Stimulated activated CD8-positive, alpha-beta memory T cell treated with anti-CD3 and anti-CD28 coated beads, Interleukin-15, amount 100 ng/mL, for 48 hours (primary cell): Measurements from ENCODE around the gene SFMBT1.
A peak's percentile ranks its signal among the peaks of the same experiment; 100 is the strongest.

Experiments
- DNase-seq, 2 donors: peaks; one replicate each; pipeline ENCODE4 v3.0.0-alpha.2; 2020; ENCODE audit warnings: low read depth in 2 of 2

SFMBT1 gene

DNA sequence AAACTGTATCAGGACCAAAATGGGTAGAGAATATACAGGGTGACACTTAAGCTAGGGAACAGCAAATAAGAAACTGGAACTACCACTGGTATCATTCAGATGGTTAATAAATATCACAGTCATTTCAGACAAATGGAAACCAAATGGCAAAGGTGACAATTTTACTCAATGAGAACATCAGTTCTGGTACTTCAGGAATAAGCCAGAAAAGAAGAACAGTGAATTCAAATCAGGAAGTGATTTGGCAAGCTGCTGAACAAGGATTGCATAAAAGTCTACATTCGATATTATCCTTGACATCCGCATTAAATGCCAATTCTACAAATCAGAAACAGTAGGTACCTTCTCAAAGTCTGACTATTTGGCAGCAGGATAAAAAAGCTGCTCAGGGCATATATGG, 125.0 kb downstream of the SFMBT1 start:
- DNase-seq = no peak

DNA sequence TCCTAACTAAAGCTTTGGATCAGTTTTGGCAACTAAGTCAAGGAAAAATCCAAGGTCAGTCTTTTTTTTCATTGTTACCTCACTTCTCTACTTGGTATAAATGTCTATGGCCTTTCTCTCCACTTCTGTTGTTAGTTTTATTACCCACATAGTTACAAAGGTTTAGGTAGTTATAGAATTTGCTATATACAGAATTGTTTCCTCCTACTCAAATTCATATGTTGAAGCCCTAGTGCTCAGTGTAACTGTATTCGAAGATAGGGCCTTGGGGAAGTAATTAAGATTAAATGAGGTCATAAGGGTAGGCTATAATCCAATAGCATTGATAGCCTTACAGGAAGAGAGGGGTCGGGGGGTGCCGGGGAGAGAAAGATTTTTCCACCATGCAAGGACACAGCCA, 128.8 kb downstream of the SFMBT1 start:
- no peak for DNase-seq

DNA sequence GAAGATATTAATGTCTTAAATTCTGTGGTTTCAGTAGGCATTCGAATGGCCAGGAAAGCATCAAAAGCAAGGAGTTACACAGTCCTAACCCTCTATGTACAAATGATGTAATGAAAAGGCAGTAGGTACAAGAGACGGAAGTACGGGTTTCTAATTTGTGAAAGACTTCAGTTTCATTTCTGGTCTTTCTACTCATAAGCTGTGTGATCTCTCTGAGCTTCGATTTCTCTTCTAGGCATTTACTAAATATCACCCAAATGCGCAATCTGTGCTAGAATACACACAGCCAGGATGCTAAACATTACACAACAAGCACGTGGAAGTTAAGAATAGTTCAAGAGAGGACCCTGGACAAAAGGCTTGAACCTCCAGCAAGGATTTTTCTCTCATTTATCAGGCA, 130.6 kb downstream of the SFMBT1 start:
- DNase-seq = no peak

DNA sequence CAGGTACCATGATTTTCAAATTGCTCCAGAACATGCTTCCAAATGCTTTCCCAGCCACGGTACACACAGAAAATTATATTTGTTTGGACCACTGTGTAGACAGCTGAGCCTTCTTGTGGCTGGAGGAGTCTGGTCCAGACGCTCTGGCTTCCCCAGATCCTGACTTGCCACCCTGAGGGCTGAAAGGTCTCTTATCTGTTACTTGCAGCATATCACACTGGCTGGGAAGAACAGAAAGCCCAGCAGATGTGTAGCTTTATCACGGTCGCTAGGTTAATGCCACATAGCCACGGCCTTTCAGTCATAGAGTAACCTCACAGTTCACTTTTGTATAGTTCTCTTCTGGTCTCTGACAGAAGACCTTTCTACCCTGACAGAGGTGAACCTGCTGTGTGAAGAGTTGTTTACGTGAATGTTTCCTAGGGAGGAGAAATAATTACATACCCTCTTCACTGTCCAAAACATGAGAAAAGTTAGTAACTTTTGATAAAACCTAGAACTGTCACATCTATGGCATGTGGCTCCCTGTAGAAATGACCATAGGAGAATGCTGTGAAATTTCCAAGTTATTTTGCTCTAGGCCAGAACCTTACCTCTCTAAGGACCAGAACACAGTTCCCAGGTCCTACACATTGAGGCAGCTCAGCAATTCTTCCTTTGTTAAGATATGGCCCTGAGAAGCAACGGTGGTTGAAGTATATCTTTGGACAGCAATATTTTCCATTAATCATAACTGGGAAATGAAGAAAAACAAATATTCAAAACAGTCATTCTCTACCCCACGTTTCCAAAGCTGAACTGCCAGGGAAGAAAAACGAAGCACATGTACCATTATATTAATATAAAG, 132.8 kb downstream of the SFMBT1 start:
- no peak for DNase-seq

DNA sequence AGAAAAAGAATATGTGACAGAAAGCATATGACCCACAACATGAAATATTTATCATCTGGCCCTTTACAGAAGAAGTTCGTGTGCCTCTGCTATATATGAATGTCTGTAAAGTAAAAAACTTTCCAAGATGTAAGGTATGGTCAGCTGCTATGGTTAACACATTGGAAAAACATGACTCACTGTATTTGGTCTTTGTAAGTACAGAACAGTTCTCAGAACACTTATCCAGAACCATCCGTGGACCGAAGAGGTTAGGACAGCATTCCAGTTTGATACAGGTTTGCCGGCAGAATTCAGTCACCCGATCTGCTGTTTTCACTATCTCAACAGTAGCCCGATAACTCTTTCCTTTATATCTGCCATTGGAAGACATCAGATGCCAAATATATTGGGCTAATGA, 135.1 kb downstream of the SFMBT1 start:
- no peak for DNase-seq

DNA sequence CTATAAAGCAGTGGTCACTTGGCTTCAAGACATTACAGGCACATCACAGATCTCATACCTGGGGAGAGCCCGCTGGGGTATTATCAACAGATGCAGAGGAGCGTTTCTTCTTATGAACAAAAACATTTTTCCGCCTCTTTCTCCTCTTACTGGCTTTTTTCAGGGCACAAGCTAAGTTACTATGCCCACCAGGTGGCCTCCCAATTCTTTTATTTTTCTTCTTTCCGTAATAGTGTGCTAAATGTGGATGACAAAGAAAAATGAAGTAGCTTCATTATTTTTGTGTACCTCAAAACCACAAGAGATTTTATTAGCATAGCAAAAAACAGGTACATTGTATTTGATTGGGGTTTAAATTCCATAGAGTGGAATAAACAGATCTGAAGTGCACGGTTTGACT, 138.4 kb downstream of the SFMBT1 start:
- no peak for DNase-seq

DNA sequence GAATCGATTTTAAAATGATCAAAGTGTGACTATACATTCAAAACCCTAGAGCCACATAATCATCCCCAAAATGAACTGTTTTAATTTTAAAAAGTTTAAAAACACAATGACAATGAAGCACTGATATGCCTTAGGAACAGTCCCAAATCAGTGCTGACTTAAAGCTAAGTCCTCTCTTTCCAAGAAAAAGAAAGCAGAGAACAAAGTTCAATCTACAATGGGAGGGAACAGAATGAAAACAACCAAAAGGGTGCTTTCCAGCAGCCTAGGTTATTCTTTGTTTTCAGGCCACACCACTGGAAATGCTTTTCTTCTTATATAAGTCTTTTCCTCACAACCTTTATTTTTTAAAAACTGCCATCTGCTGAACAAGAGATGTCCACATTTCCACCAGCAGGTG, 141.3 kb downstream of the SFMBT1 start:
- no peak for DNase-seq

DNA sequence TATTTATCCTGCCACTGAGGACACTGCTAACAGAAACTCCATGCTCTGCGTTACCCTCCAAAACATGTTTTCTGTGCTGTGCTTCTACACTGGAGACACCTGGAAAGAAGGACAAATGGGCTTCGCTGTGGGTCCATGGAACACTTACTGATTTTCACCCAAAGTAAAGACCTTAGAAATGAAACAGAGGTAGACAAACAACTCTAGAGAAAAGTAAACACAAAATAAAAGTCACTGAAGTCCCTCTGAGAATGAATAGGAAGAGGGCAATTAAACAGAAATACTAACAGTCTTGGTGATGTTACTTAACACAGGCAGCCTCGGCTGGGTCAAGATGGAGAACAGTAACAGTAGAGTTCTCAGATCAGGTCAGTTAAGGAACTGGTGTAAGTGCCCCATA, 141.9 kb downstream of the SFMBT1 start:
- DNase-seq = no peak

DNA sequence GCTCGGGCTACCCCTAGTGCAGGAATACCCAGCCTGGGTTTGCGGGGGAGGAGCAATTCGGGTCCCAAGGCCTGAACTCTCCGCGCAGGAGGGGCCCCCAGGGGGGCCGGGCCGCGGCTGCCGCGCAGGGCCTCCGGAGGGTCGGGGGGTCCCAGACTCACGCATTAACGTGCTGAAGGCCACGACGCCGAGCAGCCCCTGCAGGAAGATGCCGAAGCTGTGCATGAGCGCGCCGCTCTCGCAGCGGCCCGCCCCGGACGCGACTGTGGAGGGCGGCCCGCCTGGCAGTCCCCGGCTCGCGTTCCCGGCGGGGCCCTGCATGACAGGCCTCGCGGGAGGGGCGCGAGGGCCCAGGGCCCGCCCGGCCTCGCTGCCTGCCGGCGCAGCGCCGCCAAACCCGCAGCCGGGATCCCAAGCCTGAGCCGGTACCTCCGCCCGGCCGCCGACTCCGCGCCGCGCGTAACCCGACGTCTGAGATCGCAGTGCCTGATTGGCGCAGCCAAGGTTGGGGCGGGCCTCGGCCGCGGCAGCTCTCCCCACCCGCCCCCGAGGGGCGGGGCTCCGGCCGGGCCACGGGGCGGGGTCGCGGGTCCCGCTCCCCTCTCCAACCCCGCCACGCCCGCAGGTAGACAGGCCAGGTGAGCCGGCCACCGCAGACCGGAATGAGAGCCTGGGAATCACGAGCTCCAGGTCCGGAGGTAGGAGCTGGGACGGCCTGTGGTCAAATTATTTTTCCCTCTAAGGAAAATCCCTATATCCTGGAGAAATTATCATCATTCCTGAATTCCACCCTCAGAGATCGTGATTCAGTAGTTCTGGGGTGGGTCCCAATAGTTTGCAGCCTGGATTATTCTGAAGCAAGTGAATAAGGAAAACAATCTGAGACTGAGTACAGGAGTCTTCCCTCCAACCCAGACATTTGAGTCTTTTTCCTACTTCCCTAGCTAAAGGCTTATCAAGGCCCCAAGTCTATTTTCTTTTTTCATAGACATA, 148.4 kb downstream of the SFMBT1 start, which contains the start of gene STIMATE:
Gene STIMATE (minus strand): TSS at position 419 of the 993 bp plus-strand sequence. CDS start 98 bp downstream, at position 321.
- DNase-seq = peak; percentile 81 to 82

DNA sequence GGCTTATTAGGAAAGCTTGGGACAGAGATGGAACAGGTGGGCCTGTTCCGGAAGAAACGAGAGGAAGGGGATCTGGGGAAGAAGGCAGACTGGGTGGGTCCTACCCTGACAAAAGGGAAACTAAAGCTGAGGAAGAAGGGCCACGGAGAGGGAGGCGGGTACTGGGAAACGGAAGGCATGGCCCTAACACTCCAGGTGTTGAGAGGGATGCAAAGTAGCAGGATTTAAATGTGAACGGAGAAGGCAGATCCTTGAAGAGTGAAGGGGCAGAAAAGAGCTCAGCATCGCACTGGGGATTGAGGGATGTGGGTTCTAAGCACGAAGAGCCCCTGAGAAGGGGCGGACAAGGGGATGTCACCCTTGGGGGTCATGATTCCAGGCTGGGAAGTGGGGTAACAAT, 149.3 kb downstream of the SFMBT1 start:
- no peak for DNase-seq

DNA sequence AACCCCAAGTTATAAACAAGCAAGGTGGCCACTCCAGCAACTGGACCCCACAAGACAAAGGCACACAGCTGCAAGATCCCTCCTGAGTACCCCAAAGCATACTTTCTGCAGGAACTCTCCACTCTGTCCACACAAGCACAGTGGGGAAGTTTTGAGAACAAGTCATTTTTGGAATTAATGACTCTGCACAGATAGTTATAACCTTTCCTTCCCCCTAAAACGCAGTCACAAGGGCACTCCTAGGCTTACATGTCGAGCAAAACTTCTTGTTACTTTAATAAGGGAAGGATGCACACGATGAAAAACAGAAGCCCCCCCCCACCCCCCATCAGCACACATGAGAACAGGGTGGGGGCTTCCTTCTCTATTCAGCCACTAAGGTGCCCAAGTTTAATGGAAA, 149.7 kb downstream of the SFMBT1 start:
- no peak for DNase-seq

DNA sequence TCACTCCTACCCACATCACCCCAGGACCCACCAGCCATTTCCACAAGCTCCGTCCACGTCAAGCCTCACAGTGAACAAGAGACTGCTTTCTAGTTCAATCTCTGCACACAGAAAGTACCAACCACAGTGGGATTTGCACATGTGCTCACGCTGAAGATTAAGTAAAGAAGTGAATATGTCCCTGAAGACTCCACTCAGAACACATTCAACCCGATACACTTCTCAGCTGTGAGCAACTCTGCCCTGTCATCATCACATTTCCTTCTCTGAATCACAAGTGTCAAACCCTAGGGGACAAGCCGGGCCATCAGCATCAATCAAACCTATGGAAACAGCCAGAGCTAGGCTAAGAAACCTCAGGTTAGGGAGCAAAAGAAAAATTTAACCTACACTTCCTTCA, 150.5 kb downstream of the SFMBT1 start:
- peak; percentile 27 for DNase-seq

DNA sequence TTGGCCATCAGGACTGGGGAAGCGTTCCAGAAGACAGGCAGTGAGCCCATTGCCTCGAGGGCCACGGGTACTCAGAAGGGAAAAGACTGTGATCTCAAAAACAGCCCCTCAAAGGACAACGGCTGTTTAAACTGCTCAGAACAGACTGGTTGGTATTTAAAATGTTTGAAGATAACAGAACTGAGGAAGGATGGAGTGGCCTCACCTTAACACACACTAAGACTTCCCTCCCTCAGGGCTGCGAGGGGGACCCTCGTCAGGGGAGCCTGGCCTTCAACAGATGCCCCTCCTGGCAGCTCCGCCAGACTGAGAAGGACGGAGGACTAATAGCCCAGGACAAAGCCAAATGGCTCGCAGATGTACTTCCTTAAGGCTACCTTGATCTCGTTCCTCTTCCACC, 151.1 kb downstream of the SFMBT1 start:
- no peak for DNase-seq

DNA sequence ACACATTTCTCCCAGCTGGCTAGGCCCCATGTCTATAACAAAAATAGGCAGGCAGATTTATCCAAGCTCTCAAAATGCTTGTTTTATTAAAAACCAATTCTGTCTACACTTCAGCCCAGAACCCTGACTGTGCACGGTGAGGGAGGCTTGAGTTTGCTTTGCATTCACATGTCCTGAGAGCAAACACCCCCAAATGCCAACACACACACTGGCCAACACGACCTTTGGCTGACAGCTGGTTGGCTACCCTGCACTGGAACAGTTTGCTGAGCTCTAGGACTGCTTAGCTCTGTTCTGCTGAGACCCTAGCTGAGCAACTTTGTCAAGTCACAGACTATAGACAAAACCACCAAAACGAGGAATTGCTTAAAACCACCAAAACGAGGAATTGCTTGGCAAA, 152.2 kb downstream of the SFMBT1 start:
- DNase-seq = no peak

DNA sequence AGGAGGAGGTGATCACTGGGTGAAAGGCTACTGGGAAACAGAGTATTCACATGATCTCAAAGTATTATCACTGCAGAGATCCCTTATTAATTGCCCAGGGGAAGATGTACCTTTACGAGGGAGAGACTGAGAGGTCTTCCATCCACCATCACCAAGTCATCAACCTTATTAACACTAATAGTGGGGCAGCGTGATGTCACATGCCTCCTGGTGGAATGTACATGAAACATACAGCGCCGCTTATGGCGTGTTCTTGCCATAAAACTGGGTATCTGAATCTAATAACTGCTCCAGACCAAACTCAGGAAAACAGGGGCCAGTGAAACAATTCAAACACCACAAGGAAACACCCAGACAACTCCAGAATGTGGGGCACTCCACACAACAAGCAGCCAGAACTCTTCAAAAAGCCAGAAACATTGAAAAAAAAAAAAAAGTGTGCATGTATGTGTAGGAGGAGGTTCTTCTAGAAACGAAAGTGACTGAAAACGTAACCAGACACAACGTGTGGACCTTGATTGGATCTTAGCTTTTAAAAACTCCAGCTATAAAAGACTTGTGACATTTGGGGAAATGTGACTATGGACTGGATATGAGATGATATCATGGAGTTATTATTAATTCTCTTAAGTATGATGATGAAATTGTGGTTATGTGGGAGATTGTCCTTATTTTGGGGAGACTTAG, 153.1 kb downstream of the SFMBT1 start:
- DNase-seq = no peak

DNA sequence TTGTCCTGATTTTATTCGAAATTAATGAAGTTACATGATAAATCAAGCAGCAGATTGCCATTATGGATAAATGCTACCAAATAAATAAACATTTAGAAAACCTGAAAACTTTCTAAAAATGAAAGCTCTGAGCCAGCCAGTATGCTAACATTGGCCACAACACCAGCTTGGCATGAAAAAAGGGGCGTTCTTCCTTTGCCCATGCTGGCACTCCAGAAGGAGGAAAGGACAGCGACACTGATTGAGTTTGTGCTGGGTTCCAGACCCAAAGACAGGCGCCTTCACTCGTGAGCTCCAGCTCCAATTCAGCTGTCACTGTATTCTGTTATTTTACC, 153.6 kb downstream of the SFMBT1 start:
- no peak for DNase-seq

DNA sequence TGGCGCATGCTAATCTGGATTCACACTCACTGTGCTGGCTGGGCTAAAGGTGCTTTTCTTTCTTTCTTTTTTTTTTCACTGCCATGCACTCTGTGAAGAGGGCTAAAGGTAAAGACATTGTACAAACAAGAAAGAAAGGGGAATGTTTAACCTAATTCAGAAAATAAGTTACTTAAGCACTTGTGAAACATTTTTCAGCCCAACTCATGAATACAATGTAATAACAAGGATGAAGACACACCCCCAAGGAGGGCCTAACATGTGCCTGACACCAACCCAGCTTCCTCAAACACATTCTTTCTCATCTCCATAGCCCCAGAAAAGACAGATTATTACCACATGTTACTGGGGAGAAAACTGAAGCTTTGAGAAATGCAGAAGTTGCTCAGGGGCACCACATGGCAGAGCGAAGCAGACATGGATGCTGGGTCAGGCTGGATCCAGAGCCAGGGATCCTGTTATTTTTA, 154.2 kb downstream of the SFMBT1 start:
- no peak for DNase-seq

DNA sequence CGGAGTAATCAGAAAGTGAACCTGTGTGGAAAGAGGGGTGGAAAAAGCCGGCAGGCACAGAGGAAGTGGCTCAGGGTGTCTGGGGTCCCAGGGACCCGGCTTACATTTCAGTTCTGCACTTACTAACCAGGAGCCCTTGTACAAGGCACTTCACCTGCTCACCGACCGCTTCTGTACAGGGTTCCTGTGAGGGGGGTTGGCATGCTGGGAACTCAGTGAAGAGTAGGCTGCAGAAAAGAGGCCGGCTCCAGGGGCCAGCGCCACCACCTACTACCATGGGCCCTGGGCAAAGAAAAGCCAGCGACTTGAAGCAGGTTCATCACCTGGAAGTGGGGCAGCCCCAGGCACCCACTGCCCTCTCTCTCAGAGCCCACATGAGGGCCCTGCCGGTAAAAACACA, 154.7 kb downstream of the SFMBT1 start:
- DNase-seq = peak; percentile 57 to 60

DNA sequence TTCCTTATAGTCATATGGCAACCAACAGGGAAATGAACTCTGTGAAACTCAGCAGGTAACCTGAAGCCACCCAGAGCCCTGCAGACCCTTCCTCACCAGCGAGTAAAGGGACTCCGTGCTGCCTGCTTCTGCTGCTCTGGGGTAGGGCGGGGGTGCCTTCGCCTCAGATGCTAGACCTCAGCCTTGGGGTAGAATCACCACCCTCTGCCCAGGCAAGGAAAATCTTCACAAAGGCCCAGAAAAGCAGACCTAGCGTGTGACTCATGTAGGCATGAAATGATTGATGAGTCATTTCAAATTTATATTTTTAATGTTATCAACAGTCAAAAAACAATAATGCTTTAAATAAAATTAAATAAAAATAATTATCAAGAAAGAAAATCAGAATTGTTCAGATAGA, 155.1 kb downstream of the SFMBT1 start:
- DNase-seq = peak; percentile 31 to 47

DNA sequence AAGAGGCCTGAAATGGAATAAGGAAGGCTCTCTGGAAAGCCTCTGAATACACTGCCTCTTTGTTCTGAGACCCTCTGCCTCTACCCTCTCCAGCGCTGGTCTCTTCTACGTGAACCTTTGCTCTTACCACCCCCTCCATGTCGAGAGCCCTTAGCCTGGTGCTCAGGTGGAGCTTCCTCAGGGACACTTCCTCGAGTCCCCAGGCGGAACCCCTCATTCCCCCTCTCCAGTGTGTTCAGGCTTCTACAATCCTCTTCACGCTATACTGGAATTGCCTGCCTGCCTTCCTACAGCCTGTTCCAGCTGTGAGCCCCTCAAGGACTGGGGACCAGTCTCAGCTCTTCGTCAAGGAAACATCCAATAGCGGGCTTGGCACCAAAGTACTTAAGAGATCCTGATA, 156.0 kb downstream of the SFMBT1 start:
- no peak for DNase-seq

DNA sequence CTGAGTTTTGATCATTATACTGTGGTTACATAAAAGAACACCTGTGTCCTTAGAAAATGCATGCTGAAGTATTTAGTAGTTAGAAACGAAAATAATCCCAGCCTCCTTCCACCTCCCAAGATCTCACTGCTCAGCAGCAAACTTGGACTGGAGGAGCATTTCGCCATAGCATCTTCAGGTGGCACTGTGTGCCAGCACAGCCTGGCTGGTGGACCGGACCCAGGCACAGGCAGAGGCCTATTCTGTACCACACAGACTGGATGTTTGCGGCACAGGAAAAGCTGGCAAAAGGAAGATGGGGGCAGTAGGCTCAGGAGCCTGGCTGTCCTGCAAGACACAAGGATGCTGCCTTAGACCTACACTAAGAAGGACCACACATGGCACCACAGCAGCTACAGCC, 158.7 kb downstream of the SFMBT1 start:
- no peak for DNase-seq
